SK-N-SH treated with all-trans-retinoic acid at 6 μM for 48 hours (cell line): ENCODE measurements around the gene KIRREL3.

Experiments used
- ATAC-seq: fragments of 200-7000 bp; cut with Tn5 transposase; 3 replicates; pipeline ENCODE4 v1.9.1; 2020; ENCODE audit warnings: mild to moderate bottlenecking, moderate library complexity
- ARNTL ChIP-seq: fragments of 450-650 bp; formaldehyde crosslinking; IDR thresholded peaks from 2 replicates; pipeline ENCODE4 v1.5.0; 2020; ENCODE audit warnings: low read depth, mild to moderate bottlenecking, moderate library complexity, borderline replicate concordance
- BACH2 ChIP-seq: fragments of 250-450 bp; sonication (Bioruptor Pico); IDR thresholded peaks from 2 replicates; pipeline ENCODE4 v1.9.0; 2021; ENCODE audit warnings: mild to moderate bottlenecking, borderline replicate concordance
- CSDC2 ChIP-seq: fragments of 250-450 bp; sonication (Bioruptor Pico); IDR thresholded peaks from 2 replicates; pipeline ENCODE4 v1.5.0; 2020; ENCODE audit warnings: mild to moderate bottlenecking, moderate library complexity
- ESRRG ChIP-seq: fragments of 250-450 bp; sonication (Bioruptor Pico); IDR thresholded peaks from 2 replicates; pipeline ENCODE4 v1.6.1; 2021; ENCODE audit warnings: mild to moderate bottlenecking
- GLIS3 ChIP-seq: fragments of 250-450 bp; sonication (Bioruptor Pico); IDR thresholded peaks from 2 replicates; pipeline ENCODE4 v1.5.0; 2020; ENCODE audit warnings: mild to moderate bottlenecking, moderate library complexity
- ISL1 ChIP-seq: fragments of 250-450 bp; sonication (Bioruptor Pico); IDR thresholded peaks from 2 replicates; pipeline ENCODE4 v2.1.2; 2022; ENCODE audit warnings: mild to moderate bottlenecking, moderate library complexity
- OSR1 ChIP-seq: fragments of 250-450 bp; sonication (Bioruptor Pico); IDR thresholded peaks from 2 replicates; pipeline ENCODE4 v1.8.0; 2022; ENCODE audit warnings: moderate library complexity, mild to moderate bottlenecking, inconsistent platforms
- PPARA ChIP-seq: fragments of 250-450 bp; sonication (Bioruptor Pico); IDR thresholded peaks from 2 replicates; pipeline ENCODE4 v1.5.0; 2020; ENCODE audit warnings: mild to moderate bottlenecking, borderline replicate concordance
- RARB ChIP-seq: fragments of 250-450 bp; sonication (Bioruptor Pico); IDR thresholded peaks from 2 replicates; pipeline ENCODE4 v1.8.0; 2021; ENCODE audit warnings: mild to moderate bottlenecking, moderate library complexity
- SNAI2 ChIP-seq: fragments of 250-450 bp; sonication (Bioruptor Pico); IDR thresholded peaks from 2 replicates; pipeline ENCODE4 v1.5.0; 2020; ENCODE audit warnings: mild to moderate bottlenecking, moderate library complexity
- TCF4 ChIP-seq: fragments of 250-450 bp; sonication (Bioruptor Pico); IDR thresholded peaks from 2 replicates; pipeline ENCODE4 v1.8.0; 2021; ENCODE audit warnings: mild to moderate bottlenecking, moderate library complexity, borderline replicate concordance
- TOX ChIP-seq: fragments of 250-450 bp; sonication (Bioruptor Pico); IDR thresholded peaks from 2 replicates; pipeline ENCODE4 v1.8.0; 2021; ENCODE audit warnings: mild to moderate bottlenecking, moderate library complexity, borderline replicate concordance
- ZC3H10 ChIP-seq: fragments of 250-450 bp; sonication (Bioruptor Pico); IDR thresholded peaks from 2 replicates; pipeline ENCODE4 v1.5.1; 2021; ENCODE audit warnings: mild to moderate bottlenecking, moderate library complexity
- ZFP3 ChIP-seq: fragments of 250-450 bp; sonication (Bioruptor Pico); IDR thresholded peaks from 2 replicates; pipeline ENCODE4 v1.5.0; 2020; ENCODE audit warnings: mild to moderate bottlenecking, moderate library complexity
- ZFP30 ChIP-seq: fragments of 450-650 bp; formaldehyde crosslinking; IDR thresholded peaks from 2 replicates; pipeline ENCODE4 v1.5.0; 2022; ENCODE audit warnings: mild to moderate bottlenecking, moderate library complexity
- ZNF565 ChIP-seq: fragments of 450-650 bp; formaldehyde crosslinking; conservative IDR thresholded peaks from 2 replicates; pipeline ENCODE4 v1.5.0; 2020; ENCODE audit warnings: low read depth, mild to moderate bottlenecking, moderate library complexity
- ZNF70 ChIP-seq: fragments of 450-650 bp; formaldehyde crosslinking; IDR thresholded peaks from 2 replicates; pipeline ENCODE4 v1.5.0; 2020; ENCODE audit warnings: mild to moderate bottlenecking, moderate library complexity
- ZNF8 ChIP-seq: fragments of 450-650 bp; formaldehyde crosslinking; IDR thresholded peaks from 2 replicates; pipeline ENCODE4 v1.5.0; 2020; ENCODE audit warnings: mild to moderate bottlenecking, moderate library complexity
- TF ChIP-seq, protein P1 (sequence below): fragments of 250-450 bp; sonication (Bioruptor Pico); IDR thresholded peaks from 2 replicates; pipeline ENCODE4 v1.5.1; 2020; ENCODE audit warnings: low read depth, mild to moderate bottlenecking, moderate library complexity
- TF ChIP-seq, protein P2 (sequence below): fragments of 250-450 bp; sonication (Bioruptor Pico); IDR thresholded peaks from 2 replicates; pipeline ENCODE4 v1.5.0; 2020; ENCODE audit warnings: mild to moderate bottlenecking, moderate library complexity
- TF ChIP-seq, protein P3 (sequence below): fragments of 250-450 bp; sonication (Bioruptor Pico); IDR thresholded peaks from 2 replicates; pipeline ENCODE4 v1.5.1; 2021; ENCODE audit warnings: mild to moderate bottlenecking, moderate library complexity
- TF ChIP-seq, protein P4 (sequence below): fragments of 250-450 bp; sonication (Bioruptor Pico); IDR thresholded peaks from 2 replicates; pipeline ENCODE4 v1.8.0; 2020; ENCODE audit warnings: mild to moderate bottlenecking, moderate library complexity, borderline replicate concordance
- TF ChIP-seq, protein P5 (sequence below): fragments of 250-450 bp; sonication (Bioruptor Pico); IDR thresholded peaks from 2 replicates; pipeline ENCODE4 v1.8.0; 2021; ENCODE audit warnings: low read depth, mild to moderate bottlenecking, moderate library complexity, borderline replicate concordance

Gene KIRREL3

DNA sequence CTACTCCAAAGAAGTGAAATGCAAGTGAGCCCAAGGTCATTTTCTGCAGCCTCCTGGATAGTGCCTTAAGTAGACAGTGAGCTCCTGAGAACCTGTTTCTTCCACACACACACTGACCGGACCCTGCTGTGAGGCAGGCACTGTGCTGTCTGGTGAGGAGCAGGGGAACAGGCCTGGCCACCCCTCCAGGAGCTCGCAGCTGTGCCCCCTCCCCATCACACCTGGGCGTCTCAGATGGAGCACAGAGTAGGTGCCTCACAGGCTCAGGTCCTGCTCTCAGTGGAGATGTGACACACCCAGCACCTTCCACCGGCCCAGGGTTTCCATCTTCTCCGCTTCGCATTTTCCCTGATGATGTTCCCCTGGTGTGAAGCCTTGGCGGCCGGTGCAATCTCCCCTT lies 470.2 kb downstream of the KIRREL3 start:
- TF ChIP-seq ZC3H10 (CRISPR knock-in tag) = no peak
- no peak for TF ChIP-seq CSDC2
- TF ChIP-seq TCF4 (CRISPR knock-in tag) = no peak
- TF ChIP-seq ESRRG (CRISPR knock-in tag) = no peak
- no peak for TF ChIP-seq SNAI2 (CRISPR knock-in tag)
- TF ChIP-seq, protein P1, sequence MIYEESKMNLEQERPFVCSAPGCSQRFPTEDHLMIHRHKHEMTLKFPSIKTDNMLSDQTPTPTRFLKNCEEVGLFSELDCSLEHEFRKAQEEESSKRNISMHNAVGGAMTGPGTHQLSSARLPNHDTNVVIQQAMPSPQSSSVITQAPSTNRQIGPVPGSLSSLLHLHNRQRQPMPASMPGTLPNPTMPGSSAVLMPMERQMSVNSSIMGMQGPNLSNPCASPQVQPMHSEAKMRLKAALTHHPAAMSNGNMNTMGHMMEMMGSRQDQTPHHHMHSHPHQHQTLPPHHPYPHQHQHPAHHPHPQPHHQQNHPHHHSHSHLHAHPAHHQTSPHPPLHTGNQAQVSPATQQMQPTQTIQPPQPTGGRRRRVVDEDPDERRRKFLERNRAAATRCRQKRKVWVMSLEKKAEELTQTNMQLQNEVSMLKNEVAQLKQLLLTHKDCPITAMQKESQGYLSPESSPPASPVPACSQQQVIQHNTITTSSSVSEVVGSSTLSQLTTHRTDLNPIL (CRISPR knock-in tag) = no peak
- TF ChIP-seq GLIS3 (CRISPR knock-in tag) = no peak
- no peak for TF ChIP-seq RARB (CRISPR knock-in tag)
- TF ChIP-seq ZNF8 (CRISPR knock-in tag) = no peak
- no peak for TF ChIP-seq ZFP30 (CRISPR knock-in tag)
- no peak for TF ChIP-seq ARNTL (CRISPR knock-in tag)
- no peak for TF ChIP-seq ISL1 (CRISPR knock-in tag)
- TF ChIP-seq OSR1 (CRISPR knock-in tag) = no peak
- TF ChIP-seq ZNF565 (CRISPR knock-in tag) = no peak
- TF ChIP-seq, protein P2, sequence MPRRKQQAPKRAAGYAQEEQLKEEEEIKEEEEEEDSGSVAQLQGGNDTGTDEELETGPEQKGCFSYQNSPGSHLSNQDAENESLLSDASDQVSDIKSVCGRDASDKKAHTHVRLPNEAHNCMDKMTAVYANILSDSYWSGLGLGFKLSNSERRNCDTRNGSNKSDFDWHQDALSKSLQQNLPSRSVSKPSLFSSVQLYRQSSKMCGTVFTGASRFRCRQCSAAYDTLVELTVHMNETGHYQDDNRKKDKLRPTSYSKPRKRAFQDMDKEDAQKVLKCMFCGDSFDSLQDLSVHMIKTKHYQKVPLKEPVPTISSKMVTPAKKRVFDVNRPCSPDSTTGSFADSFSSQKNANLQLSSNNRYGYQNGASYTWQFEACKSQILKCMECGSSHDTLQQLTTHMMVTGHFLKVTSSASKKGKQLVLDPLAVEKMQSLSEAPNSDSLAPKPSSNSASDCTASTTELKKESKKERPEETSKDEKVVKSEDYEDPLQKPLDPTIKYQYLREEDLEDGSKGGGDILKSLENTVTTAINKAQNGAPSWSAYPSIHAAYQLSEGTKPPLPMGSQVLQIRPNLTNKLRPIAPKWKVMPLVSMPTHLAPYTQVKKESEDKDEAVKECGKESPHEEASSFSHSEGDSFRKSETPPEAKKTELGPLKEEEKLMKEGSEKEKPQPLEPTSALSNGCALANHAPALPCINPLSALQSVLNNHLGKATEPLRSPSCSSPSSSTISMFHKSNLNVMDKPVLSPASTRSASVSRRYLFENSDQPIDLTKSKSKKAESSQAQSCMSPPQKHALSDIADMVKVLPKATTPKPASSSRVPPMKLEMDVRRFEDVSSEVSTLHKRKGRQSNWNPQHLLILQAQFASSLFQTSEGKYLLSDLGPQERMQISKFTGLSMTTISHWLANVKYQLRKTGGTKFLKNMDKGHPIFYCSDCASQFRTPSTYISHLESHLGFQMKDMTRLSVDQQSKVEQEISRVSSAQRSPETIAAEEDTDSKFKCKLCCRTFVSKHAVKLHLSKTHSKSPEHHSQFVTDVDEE (CRISPR knock-in tag) = no peak
- TF ChIP-seq TOX = no peak
- TF ChIP-seq, protein P3, sequence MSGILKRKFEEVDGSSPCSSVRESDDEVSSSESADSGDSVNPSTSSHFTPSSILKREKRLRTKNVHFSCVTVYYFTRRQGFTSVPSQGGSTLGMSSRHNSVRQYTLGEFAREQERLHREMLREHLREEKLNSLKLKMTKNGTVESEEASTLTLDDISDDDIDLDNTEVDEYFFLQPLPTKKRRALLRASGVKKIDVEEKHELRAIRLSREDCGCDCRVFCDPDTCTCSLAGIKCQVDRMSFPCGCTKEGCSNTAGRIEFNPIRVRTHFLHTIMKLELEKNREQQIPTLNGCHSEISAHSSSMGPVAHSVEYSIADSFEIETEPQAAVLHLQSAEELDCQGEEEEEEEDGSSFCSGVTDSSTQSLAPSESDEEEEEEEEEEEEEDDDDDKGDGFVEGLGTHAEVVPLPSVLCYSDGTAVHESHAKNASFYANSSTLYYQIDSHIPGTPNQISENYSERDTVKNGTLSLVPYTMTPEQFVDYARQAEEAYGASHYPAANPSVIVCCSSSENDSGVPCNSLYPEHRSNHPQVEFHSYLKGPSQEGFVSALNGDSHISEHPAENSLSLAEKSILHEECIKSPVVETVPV = no peak
- no peak for TF ChIP-seq ZFP3 (CRISPR knock-in tag)
- ATAC-seq = no peak

DNA sequence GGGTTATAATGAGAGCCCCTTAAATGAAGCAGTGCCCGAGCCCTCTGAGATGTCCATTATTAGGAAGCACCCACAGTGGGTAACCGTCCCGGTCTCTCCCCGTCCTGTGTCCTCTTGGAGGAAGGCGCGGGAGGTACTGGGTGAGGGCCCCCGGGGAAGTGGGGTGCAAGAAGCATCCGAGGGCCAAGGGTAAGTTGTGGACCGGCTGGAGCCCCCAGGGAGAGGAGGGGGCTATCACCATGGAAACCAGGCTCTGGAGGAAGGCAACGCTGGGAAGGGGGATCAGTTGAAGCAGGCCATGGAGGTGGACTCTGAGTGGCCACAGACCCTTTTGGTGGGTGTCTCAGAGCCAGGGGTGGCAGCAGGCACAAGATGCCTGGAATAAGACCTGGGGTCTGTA lies 471.5 kb downstream of the KIRREL3 start:
- TF ChIP-seq, protein P2 (CRISPR knock-in tag) = no peak
- TF ChIP-seq ZNF8 (CRISPR knock-in tag) = no peak
- TF ChIP-seq ISL1 (CRISPR knock-in tag) = no peak
- TF ChIP-seq, protein P3 = no peak
- TF ChIP-seq, protein P4, sequence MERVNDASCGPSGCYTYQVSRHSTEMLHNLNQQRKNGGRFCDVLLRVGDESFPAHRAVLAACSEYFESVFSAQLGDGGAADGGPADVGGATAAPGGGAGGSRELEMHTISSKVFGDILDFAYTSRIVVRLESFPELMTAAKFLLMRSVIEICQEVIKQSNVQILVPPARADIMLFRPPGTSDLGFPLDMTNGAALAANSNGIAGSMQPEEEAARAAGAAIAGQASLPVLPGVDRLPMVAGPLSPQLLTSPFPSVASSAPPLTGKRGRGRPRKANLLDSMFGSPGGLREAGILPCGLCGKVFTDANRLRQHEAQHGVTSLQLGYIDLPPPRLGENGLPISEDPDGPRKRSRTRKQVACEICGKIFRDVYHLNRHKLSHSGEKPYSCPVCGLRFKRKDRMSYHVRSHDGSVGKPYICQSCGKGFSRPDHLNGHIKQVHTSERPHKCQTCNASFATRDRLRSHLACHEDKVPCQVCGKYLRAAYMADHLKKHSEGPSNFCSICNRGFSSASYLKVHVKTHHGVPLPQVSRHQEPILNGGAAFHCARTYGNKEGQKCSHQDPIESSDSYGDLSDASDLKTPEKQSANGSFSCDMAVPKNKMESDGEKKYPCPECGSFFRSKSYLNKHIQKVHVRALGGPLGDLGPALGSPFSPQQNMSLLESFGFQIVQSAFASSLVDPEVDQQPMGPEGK (CRISPR knock-in tag) = no peak
- no peak for TF ChIP-seq CSDC2
- TF ChIP-seq GLIS3 (CRISPR knock-in tag) = no peak
- TF ChIP-seq RARB (CRISPR knock-in tag) = no peak
- no peak for TF ChIP-seq ESRRG (CRISPR knock-in tag)
- TF ChIP-seq TCF4 (CRISPR knock-in tag) = no peak
- TF ChIP-seq ZNF70 (CRISPR knock-in tag) = no peak
- no peak for TF ChIP-seq PPARA (CRISPR knock-in tag)
- no peak for TF ChIP-seq BACH2 (CRISPR knock-in tag)
- no peak for TF ChIP-seq OSR1 (CRISPR knock-in tag)
- no peak for TF ChIP-seq SNAI2 (CRISPR knock-in tag)
- TF ChIP-seq, protein P5, sequence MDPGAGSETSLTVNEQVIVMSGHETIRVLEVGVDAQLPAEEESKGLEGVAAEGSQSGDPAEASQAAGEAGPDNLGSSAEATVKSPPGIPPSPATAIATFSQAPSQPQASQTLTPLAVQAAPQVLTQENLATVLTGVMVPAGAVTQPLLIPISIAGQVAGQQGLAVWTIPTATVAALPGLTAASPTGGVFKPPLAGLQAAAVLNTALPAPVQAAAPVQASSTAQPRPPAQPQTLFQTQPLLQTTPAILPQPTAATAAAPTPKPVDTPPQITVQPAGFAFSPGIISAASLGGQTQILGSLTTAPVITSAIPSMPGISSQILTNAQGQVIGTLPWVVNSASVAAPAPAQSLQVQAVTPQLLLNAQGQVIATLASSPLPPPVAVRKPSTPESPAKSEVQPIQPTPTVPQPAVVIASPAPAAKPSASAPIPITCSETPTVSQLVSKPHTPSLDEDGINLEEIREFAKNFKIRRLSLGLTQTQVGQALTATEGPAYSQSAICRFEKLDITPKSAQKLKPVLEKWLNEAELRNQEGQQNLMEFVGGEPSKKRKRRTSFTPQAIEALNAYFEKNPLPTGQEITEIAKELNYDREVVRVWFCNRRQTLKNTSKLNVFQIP (CRISPR knock-in tag) = no peak
- TF ChIP-seq TOX = no peak
- TF ChIP-seq ARNTL (CRISPR knock-in tag) = no peak
- ATAC-seq = no peak
